H1 (cell line): Measurements from ENCODE around the gene RETREG1. TPM values are rescaled to one million over a fixed set of nuclear protein-coding genes. Genes with fewer than 3 reads are reported as not detected.

Experiments used
- CTCF ChIA-PET: fragments of 300-600 bp; sonication (Branson Sonifier 250); formaldehyde crosslinking; loops from one replicate; lab custom pipeline; 2021; ENCODE audit not compliant: partially characterized antibody; lab: Charles Lee
- POLR2A ChIA-PET: fragments of 300-600 bp; sonication (Branson Sonifier 250); formaldehyde crosslinking; loops from one replicate; lab custom pipeline; 2021; ENCODE audit warnings: inconsistent platforms; ENCODE audit not compliant: partially characterized antibody; lab: Charles Lee
- DNase-seq, 2 experiments: peaks; one replicate each; pipeline versions ENCODE4 v3.0.0 to v3.0.0-alpha.2; 2010 to 2022; ENCODE audit warnings: low spot score in 2 of 2, low read depth in 1 of 2, mixed read lengths in 1 of 2
- FAIRE-seq: peaks from 2 replicates; lab custom pipeline; 2011; peaks lifted over from hg19 to GRCh38; lab: Jason Lieb, UNC
- H2AFZ ChIP-seq: 2 replicates; pipeline ENCODE4 v1.8.1; 2012; ENCODE audit warnings: low read length, inconsistent platforms
- H2AK5ac ChIP-seq: 2 replicates; pipeline ENCODE4 v1.6.1; 2013; ENCODE audit warnings: low read depth, low read length
- H2BK120ac ChIP-seq: replicated peaks from 2 replicates; pipeline ENCODE3; 2013; ENCODE audit warnings: low read depth, low read length, inconsistent platforms
- H2BK12ac ChIP-seq: 2 replicates; pipeline ENCODE4 v1.6.1; 2013; ENCODE audit warnings: low read depth, low read length
- H2BK15ac ChIP-seq: 2 replicates; pipeline ENCODE4 v1.6.1; 2013; ENCODE audit warnings: low read length
- H2BK20ac ChIP-seq: 2 replicates; pipeline ENCODE4 v1.6.1; 2013; ENCODE audit warnings: low read length
- H2BK5ac ChIP-seq: 2 replicates; pipeline ENCODE4 v1.6.1; 2013; ENCODE audit warnings: low read depth, low read length
- H3K14ac ChIP-seq: 2 replicates; pipeline ENCODE4 v1.6.1; 2013; ENCODE audit warnings: inconsistent platforms; ENCODE audit not compliant: insufficient read length
- H3K18ac ChIP-seq: 2 replicates; pipeline ENCODE4 v1.6.1; 2013; ENCODE audit warnings: low read length; ENCODE audit errors: extremely low read depth
- H3K23ac ChIP-seq: 2 replicates; pipeline ENCODE4 v1.6.1; 2013; ENCODE audit warnings: inconsistent platforms; ENCODE audit not compliant: insufficient read length
- H3K23me2 ChIP-seq: 2 replicates; pipeline ENCODE4 v1.6.1; 2013; ENCODE audit warnings: low read depth, low read length
- H3K27ac ChIP-seq: 2 replicates; pipeline ENCODE4 v1.6.1; 2011; ENCODE audit warnings: low read depth, low read length, inconsistent platforms
- H3K27me3 ChIP-seq, 4 experiments: replicated peaks in 1 of 4; 1 replicate in 1 of 4; 2 replicates in 3 of 4; pipeline versions ENCODE4 v1.6.1 to v1.8.1; 2011 to 2013; ENCODE audit warnings: low read length in 3 of 4, mild to moderate bottlenecking in 3 of 4, inconsistent platforms in 2 of 4, mixed read lengths in 2 of 4, moderate library complexity in 1 of 4; ENCODE audit not compliant: control insufficient read depth in 3 of 4, insufficient read depth in 3 of 4; ENCODE audit errors: extremely low read depth in 1 of 4
- H3K36me3 ChIP-seq, 4 experiments: 2 replicates each; pipeline versions ENCODE4 v1.6.1 to v1.8.1; 2011 to 2013; ENCODE audit warnings: mild to moderate bottlenecking in 4 of 4, low read length in 3 of 4, moderate library complexity in 2 of 4, control low read depth in 1 of 4, inconsistent platforms in 1 of 4; ENCODE audit not compliant: insufficient read depth in 4 of 4, control insufficient read depth in 2 of 4
- H3K4ac ChIP-seq: replicated peaks from 2 replicates; pipeline ENCODE3; 2013; ENCODE audit warnings: low read length, low read depth, mixed read lengths, inconsistent platforms; ENCODE audit not compliant: insufficient read length
- H3K4me1 ChIP-seq, 4 experiments: replicated peaks in 1 of 4; 1 replicate in 1 of 4; 2 replicates in 3 of 4; pipeline versions ENCODE4 v1.6.1 to v1.8.1; 2011 to 2013; ENCODE audit warnings: low read length in 3 of 4, inconsistent platforms in 2 of 4, mixed read lengths in 1 of 4; ENCODE audit not compliant: insufficient read depth in 4 of 4, control insufficient read depth in 3 of 4
- H3K4me2 ChIP-seq, 2 experiments: 2 replicates each; pipeline versions ENCODE4 v1.6.1 to v1.8.1; 2011 to 2013; ENCODE audit warnings: low read depth in 2 of 2, low read length in 2 of 2, control low read depth in 1 of 2, inconsistent platforms in 1 of 2, mild to moderate bottlenecking in 1 of 2; ENCODE audit not compliant: insufficient read depth in 1 of 2
- H3K4me3 ChIP-seq, 4 experiments: fragments of 200-600, 300-600 bp in 1 of 4; sonication (generic), shearing (Covaris generic), sonication (Bioruptor Twin) in 1 of 4; 2 replicates each; pipeline versions ENCODE4 v1.5.1 to v1.8.1; 2011 to 2016; ENCODE audit warnings: low read length in 4 of 4, low read depth in 3 of 4, control low read depth in 2 of 4, inconsistent platforms in 2 of 4, mild to moderate bottlenecking in 2 of 4, mixed read lengths in 1 of 4, moderate library complexity in 1 of 4; ENCODE audit not compliant: insufficient read depth in 2 of 4; ENCODE audit errors: extremely low read depth in 1 of 4
- H3K56ac ChIP-seq: replicated peaks from 2 replicates; pipeline ENCODE3; 2013; ENCODE audit warnings: low read depth, mild to moderate bottlenecking, mixed read lengths, low read length, inconsistent platforms; ENCODE audit not compliant: insufficient read length
- H3K79me1 ChIP-seq: 2 replicates; pipeline ENCODE4 v1.6.1; 2013; ENCODE audit warnings: low read depth, low read length, control low read depth
- H3K79me2 ChIP-seq, 2 experiments: 2 replicates each; pipeline versions ENCODE4 v1.6.1 to v1.8.1; 2012 to 2013; ENCODE audit warnings: low read length in 2 of 2, mild to moderate bottlenecking in 2 of 2, inconsistent platforms in 1 of 2; ENCODE audit not compliant: insufficient read depth in 2 of 2, control insufficient read depth in 1 of 2
- H3K9ac ChIP-seq, 4 experiments: replicated peaks in 1 of 4; 1 replicate in 1 of 4; 2 replicates in 3 of 4; pipeline versions ENCODE4 v1.6.1 to v1.8.1; 2011 to 2013; ENCODE audit warnings: low read depth in 3 of 4, low read length in 3 of 4, control low read depth in 2 of 4, mild to moderate bottlenecking in 2 of 4, moderate library complexity in 2 of 4, inconsistent platforms in 1 of 4; ENCODE audit errors: extremely low read depth in 1 of 4
- H3K9me3 ChIP-seq, 2 experiments: 2 replicates each; pipeline versions ENCODE4 v1.6.1 to v1.8.1; 2012 to 2013; ENCODE audit warnings: mild to moderate bottlenecking in 2 of 2, moderate library complexity in 2 of 2, control low read depth in 1 of 2, inconsistent platforms in 1 of 2, low read depth in 1 of 2, low read length in 1 of 2, mixed read lengths in 1 of 2; ENCODE audit not compliant: insufficient read depth in 2 of 2
- H4K20me1 ChIP-seq, 2 experiments: replicated peaks in 1 of 2; 2 replicates each; pipeline versions ENCODE3 to v1.8.1; 2011 to 2013; ENCODE audit warnings: inconsistent platforms in 2 of 2, low read length in 2 of 2, mild to moderate bottlenecking in 1 of 2; ENCODE audit not compliant: insufficient read depth in 2 of 2, control insufficient read depth in 1 of 2
- H4K5ac ChIP-seq: 2 replicates; pipeline ENCODE4 v1.6.1; 2013; ENCODE audit warnings: low read length, low read depth, mixed read lengths, inconsistent platforms; ENCODE audit not compliant: insufficient read length
- H4K8ac ChIP-seq: 2 replicates; pipeline ENCODE4 v1.8.0; 2013; ENCODE audit warnings: mild to moderate bottlenecking, moderate library complexity, low read length, inconsistent platforms; ENCODE audit not compliant: insufficient read depth; ENCODE audit errors: extremely low read depth
- H4K91ac ChIP-seq: replicated peaks from 2 replicates; pipeline ENCODE3; 2013; ENCODE audit warnings: low read length, mixed read lengths, inconsistent platforms; ENCODE audit not compliant: insufficient read length
- BACH1 ChIP-seq: IDR thresholded peaks from 2 replicates; pipeline ENCODE4 v1.6.1; 2012; ENCODE audit warnings: low read length, improper control_type of control experiment
- CHD1 ChIP-seq: IDR thresholded peaks from 2 replicates; pipeline ENCODE4 v1.6.1; 2012; ENCODE audit warnings: low read depth, low read length, improper control_type of control experiment
- FOSL1 ChIP-seq: IDR thresholded peaks from 2 replicates; pipeline ENCODE4 v1.6.1; 2011; ENCODE audit warnings: mild to moderate bottlenecking, low read depth, low read length, moderate library complexity; ENCODE audit not compliant: insufficient read depth
- GTF2F1 ChIP-seq: IDR thresholded peaks from 2 replicates; pipeline ENCODE4 v1.6.1; 2012; ENCODE audit warnings: low read depth, low read length, improper control_type of control experiment, borderline replicate concordance
- MAFK ChIP-seq: IDR thresholded peaks from 2 replicates; pipeline ENCODE4 v1.6.1; 2012; ENCODE audit warnings: low read depth, mild to moderate bottlenecking, improper control_type of control experiment, low read length
- MAX ChIP-seq: IDR thresholded peaks from 2 replicates; pipeline ENCODE4 v1.6.1; 2012; ENCODE audit warnings: inconsistent platforms
- RAD21 ChIP-seq, 2 experiments: IDR thresholded peaks in 1 of 2; conservative IDR thresholded peaks in 1 of 2; 2 replicates each; pipeline ENCODE4 v1.6.1; 2011; ENCODE audit warnings: low read depth in 2 of 2, low read length in 2 of 2, improper control_type of control experiment in 1 of 2, inconsistent platforms in 1 of 2, mild to moderate bottlenecking in 1 of 2, moderate library complexity in 1 of 2
- TAF1 ChIP-seq: IDR thresholded peaks from 2 replicates; pipeline ENCODE4 v1.6.1; 2011; ENCODE audit warnings: mild to moderate bottlenecking, low read depth, low read length
- WGBS, 2 experiments: shearing (Covaris generic) in 1 of 2; methylation state at CpG; one replicate each; pipeline versions ENCODE4 v1.1.6 to v1.1.7; 2013 to 2015; ENCODE audit warnings: low lambda C conversion rate in 2 of 2, mixed read lengths in 2 of 2, inconsistent platforms in 1 of 2, low coverage in 1 of 2, missing lambda C conversion rate in 1 of 2; ENCODE audit not compliant: insufficient replicate concordance in 2 of 2, insufficient coverage in 1 of 2, insufficient read length in 1 of 2; ENCODE audit errors: extremely low coverage in 1 of 2, missing lambda C conversion rate in 1 of 2; 5-methylcytosine and 5-hydroxymethylcytosine counted together
- polyA plus RNA-seq, 7 experiments: library from polyadenylated mRNA; depleted of rRNA in 3 of 7; stranded (reverse) in 5 of 7; unstranded in 2 of 7; fragments of >200 nt in 5 of 7; fragments of 200-250 nt in 2 of 7; gene quantifications; 1 replicate in 5 of 7; 2 replicates in 1 of 7; 4 replicates in 1 of 7; pipeline versions ENCODE4 v1.2.1 to v1.2.3, GENCODE V29; 2011 to 2013; ENCODE audit warnings: missing spikeins in 2 of 7, mixed read lengths in 2 of 7
- total RNA-seq: library from RNA; stranded (reverse); fragmentation: NEBNext Ultra II Directional; extraction: Animal tissue kit (Norgen Biotek cat#: 25700); gene quantifications from 2 replicates; pipeline ENCODE4 v1.2.1, GENCODE V29; 2021

The RETREG1 gene
- total and polyA plus RNA-seq, 2 of the 8 experiments (the other 6 are each of a cell fraction or from before 2014, with no cell fraction given) = 0.62 to 1.9 TPM

- Histone ChIP-seq H3K9ac (no peak overlapping the region), H3K23me2 (no peaks in the 10 kb centered on the region), H2BK15ac (peak overlapping the region; percentile 22; the same call in 1 of the 2 replicates), H3K27me3 (no peaks in the 10 kb centered on the region), H4K8ac (no peak overlapping the region), H3K4ac (no peak overlapping the region), H3K4me2 (no peak overlapping the region), H2AK5ac (no peak overlapping the region), H3K79me2 (no peaks in the 10 kb centered on the region), H3K4me3 (no peak overlapping the region), H3K36me3 (no peaks in the 10 kb centered on the region), H2BK5ac (no peak overlapping the region), H3K14ac (no peak overlapping the region), H2AFZ (no peak overlapping the region), H2BK20ac (no peak overlapping the region), H3K4me1 (0 out of 7 replicates have a peak, but pooled peaks cover 0 to 2% (median 0%) of the 10 kb centered on the region in 4 experiments), H3K9me3 (no peaks in the 10 kb centered on the region), H3K27ac (no peak overlapping the region), H2BK120ac (no peak overlapping the region), H4K91ac (peak overlapping the region; percentile 11), H4K20me1 (no peaks in the 10 kb centered on the region), H2BK12ac (no peak overlapping the region), H3K56ac (no peak overlapping the region), H3K79me1 (no peaks in the 10 kb centered on the region), H3K18ac (no peak overlapping the region), H4K5ac (no peak overlapping the region), H3K23ac (no peak overlapping the region)
- ChIA-PET CTCF (interaction anchor here (1.2 to 3.0 kb wide), 4 partner anchors 16 to 67 kb away, joined by 3 to 20 read pairs (median 5); no protein-coding TSS in a partner anchor), POLR2A (no interaction called here)
- WGBS, 2 experiments = 87% methylated on average over 3 of the region's 3 CpGs; no CpG with 5 or more reads in 1 of the 2 experiments
- TF ChIP-seq BACH1 = no peak
- no peak for TF ChIP-seq TAF1
- no peak for TF ChIP-seq GTF2F1
- TF ChIP-seq CHD1 = no peak
- TF ChIP-seq RAD21 (IDR thresholded peaks at IDR 0.05 in 1 of 2, conservative IDR thresholded peaks at IDR 0.05 in 1 of 2; ENCODE audit: low read depth in 2 of 2, low read length in 2 of 2) = no peak
- no peak for TF ChIP-seq FOSL1
- no peak for TF ChIP-seq MAX
- TF ChIP-seq MAFK = no peak
- DNase-seq (no peak), FAIRE-seq (no peak)
Measured at GRCh38 chr5:16567365-16567764, 49.4 kb downstream of the RETREG1 start.
